Measurements from ENCODE around the gene LCP1.

The LCP1 gene

DNA sequence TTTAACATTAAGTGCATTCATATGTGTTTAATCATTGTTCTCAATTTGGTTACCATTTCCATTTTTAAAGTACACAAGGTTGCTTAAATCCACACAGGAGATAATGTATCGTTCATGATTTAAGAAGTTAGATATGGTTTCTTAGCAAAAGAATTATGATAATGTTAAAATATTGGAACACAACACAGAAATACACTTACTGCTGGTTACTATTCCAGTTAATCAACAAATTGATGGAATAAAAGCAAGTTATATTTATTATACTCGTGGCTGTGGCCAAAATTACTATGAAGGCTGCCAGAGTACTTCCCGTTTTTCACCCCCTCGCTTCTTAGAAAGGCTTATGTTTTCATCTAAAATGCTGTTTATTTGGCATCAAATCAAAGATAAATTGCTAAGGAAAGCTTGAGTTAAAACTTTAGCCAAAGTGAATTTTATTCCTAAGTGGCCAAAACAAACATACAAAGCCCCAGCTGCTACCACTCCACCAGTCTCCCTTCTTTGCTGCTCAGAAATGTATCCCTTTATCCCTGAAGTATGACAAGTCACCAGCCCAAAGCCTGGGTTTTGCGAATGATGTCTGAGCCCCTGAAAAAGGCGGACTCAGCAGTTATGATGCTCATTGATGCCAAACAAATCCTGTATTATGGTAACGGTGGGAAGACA, 27.7 kb downstream of the LCP1 start:
- no peaks in the 10 kb centered on the region for H3K36me3 ChIP-seq (ENCODE audit: control insufficient read depth, low read depth, low read length)
- H3K4me3 ChIP-seq (ENCODE audit: low read length): no peak overlapping the region
- H3K9me3 ChIP-seq (ENCODE audit: control insufficient read depth, low read depth, low read length): no peaks in the 10 kb centered on the region
- H3K27ac ChIP-seq (ENCODE audit: low read length): no peak overlapping the region
- no peak overlapping the region for H3K9ac ChIP-seq (ENCODE audit: low read length)
- no peaks in the 10 kb centered on the region for H3K27me3 ChIP-seq (ENCODE audit: control insufficient read depth, insufficient read depth, low read length)
- H3K4me1 ChIP-seq (ENCODE audit: control insufficient read depth, low read depth, low read length): no peaks in the 10 kb centered on the region

DNA sequence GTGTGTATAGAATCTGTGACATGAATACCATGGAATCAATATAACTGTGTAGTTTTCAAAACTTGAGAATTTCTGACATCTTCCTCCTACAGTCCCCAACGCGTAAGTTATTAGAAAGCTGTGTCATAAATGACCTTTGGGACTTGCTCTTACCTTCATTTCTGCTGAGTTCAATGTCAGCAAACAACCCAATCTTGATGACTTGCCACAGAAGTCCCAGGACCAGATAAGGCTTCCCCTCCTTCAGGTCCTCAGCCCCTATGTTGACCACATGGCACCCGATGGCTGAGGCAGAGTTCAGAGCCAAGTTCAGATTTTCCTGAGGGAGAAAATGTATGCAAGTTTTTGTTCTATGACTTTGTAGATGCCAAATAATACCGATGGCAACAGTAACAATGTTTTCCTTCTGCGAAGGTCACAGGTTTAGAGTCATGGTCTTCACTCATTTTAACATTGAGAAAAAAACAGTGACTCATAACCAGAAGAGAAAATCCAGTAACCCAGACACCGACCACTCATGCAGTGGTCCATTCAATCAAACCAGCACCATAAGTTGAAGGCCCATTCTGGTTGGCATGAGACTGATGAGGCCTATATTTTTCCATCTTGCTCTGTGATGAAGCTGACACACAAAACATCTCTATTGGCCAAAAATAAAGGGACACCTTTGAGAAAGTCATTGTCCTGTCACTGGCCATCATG, 29.2 kb downstream of the LCP1 start:
- Histone ChIP-seq H3K4me1 (ENCODE audit: control insufficient read depth, low read depth, low read length) (no peaks in the 10 kb centered on the region), H3K9ac (ENCODE audit: low read length) (no peak overlapping the region), H3K27ac (ENCODE audit: low read length) (no peak overlapping the region), H3K36me3 (ENCODE audit: control insufficient read depth, low read depth, low read length) (no peaks in the 10 kb centered on the region), H3K9me3 (ENCODE audit: control insufficient read depth, low read depth, low read length) (no peaks in the 10 kb centered on the region), H3K4me3 (ENCODE audit: low read length) (no peak overlapping the region), H3K27me3 (ENCODE audit: control insufficient read depth, insufficient read depth, low read length) (no peaks in the 10 kb centered on the region)

DNA sequence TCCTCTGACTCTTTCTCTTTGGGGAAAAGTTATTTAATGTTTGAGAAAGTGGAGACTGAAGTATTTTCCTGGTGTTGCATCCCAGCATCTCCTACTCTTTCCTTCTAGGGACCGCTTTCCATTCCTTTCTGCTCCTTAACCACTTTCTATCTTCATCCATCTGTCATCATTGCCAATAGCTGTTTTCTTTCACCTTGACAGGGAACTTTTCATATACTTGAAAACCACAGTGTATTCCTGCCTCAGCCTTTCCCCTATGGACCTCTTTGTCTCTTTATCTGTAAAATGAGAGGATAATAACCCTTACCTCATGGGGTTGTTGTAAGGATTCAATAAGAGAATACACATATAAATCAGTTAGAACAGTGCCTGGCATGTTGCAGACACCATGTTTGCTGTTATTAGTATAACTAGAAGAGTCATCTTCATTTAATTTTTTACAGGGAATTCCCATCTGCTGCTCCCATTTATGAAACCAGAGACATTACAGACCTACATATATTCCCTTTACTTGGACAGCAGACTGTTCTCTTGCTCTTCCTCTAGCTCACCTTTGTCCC, 31.8 kb downstream of the LCP1 start:
- no peaks in the 10 kb centered on the region for H3K9me3 ChIP-seq (ENCODE audit: control insufficient read depth, low read depth, low read length)
- no peaks in the 10 kb centered on the region for H3K27me3 ChIP-seq (ENCODE audit: control insufficient read depth, insufficient read depth, low read length)
- H3K9ac ChIP-seq (ENCODE audit: low read length): no peak overlapping the region
- H3K27ac ChIP-seq (ENCODE audit: low read length): no peak overlapping the region
- no peak overlapping the region for H3K4me3 ChIP-seq (ENCODE audit: low read length)
- peaks cover 4% of the 10 kb centered on the region for H3K4me1 ChIP-seq (ENCODE audit: control insufficient read depth, low read depth, low read length)
- H3K36me3 ChIP-seq (ENCODE audit: control insufficient read depth, low read depth, low read length): no peaks in the 10 kb centered on the region

DNA sequence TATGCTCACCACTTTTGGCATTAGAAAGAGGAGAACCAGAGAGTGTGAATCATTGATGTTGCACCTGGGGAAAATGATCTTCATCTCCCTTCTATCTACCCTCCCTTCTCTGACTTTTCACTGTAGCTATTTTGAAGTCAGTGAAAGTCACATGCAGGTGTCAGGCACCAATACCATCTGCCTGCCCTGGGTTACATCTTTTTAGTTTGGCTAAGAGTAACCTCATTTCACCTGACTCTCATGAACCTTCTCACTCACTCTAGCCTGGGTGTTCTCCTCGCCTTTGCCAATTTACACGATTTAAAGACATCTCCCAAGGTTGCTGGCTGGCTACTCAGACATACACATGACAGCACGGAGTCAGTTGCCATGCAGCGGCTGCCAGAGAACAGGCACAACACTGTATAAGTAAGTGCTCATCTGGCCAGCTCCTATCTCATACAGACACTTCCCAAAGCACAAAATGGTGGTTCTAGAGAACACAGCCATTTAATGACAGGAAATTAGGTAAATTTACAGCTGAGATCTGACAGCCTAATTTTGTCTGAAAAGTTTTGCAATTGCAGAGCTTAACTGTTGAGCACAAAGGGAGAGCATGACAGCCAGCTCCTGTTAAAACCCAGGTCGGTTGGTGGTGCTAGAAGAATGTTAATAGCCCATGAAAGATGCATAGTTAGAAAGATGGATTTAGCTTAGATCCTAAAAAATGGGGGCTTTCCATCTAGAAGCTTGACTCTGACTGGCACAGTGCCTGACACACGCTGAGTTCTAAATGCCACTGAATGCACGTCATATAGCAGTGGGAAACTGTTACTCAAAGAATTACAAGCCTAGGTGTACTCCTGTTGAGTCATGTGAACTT, 32.5 kb downstream of the LCP1 start:
- Histone ChIP-seq H3K9me3 (ENCODE audit: control insufficient read depth, low read depth, low read length) (no peaks in the 10 kb centered on the region), H3K27ac (ENCODE audit: low read length) (no peak overlapping the region), H3K36me3 (ENCODE audit: control insufficient read depth, low read depth, low read length) (no peaks in the 10 kb centered on the region), H3K9ac (ENCODE audit: low read length) (no peak overlapping the region), H3K4me1 (ENCODE audit: control insufficient read depth, low read depth, low read length) (peaks cover 4% of the 10 kb centered on the region), H3K27me3 (ENCODE audit: control insufficient read depth, insufficient read depth, low read length) (no peaks in the 10 kb centered on the region), H3K4me3 (ENCODE audit: low read length) (no peak overlapping the region)

DNA sequence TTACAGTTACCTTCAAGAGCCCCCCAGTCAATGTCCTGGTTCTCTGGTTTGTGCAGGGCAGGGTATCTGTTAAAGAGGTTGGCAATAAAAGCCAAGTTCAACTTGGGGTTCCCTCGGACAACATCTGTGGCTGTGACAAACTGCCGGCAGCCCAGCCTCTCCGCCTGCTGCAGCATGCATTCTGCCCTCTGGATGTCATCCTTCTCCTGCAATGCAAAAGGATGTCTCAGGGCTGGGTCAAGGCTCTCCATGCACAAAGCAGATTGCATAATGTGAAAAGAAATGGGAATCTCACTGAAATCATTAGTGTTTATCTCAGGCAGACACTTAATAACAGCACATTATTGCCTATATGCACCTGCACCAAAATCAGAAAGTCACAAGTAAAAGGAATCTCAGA, 35.1 kb downstream of the LCP1 start:
- H3K4me1 ChIP-seq (ENCODE audit: control insufficient read depth, low read depth, low read length): peaks cover 12% of the 10 kb centered on the region
- H3K9me3 ChIP-seq (ENCODE audit: control insufficient read depth, low read depth, low read length): no peaks in the 10 kb centered on the region
- H3K36me3 ChIP-seq (ENCODE audit: control insufficient read depth, low read depth, low read length): no peaks in the 10 kb centered on the region
- no peaks in the 10 kb centered on the region for H3K27me3 ChIP-seq (ENCODE audit: control insufficient read depth, insufficient read depth, low read length)
- no peak overlapping the region for H3K27ac ChIP-seq (ENCODE audit: low read length)
- no peak overlapping the region for H3K4me3 ChIP-seq (ENCODE audit: low read length)
- H3K9ac ChIP-seq (ENCODE audit: low read length): no peak overlapping the region

DNA sequence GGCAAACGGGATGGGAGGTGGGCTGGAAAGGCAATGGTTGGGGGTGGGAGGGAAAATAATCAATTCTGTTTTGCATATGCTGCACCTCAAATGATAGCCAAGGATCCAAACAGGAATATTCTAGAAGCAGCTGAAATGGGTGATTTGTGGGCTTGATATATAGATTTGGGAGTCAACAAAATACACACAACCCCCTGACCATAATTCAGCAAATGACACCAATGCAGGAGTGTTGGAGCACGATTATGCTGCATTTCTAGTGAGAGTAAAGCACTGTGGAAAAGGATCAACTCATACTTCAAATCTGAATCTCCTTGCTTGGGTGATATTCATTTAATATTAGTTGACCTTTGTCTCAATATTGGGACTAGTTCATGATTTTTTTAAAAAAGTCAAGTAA, 36.0 kb downstream of the LCP1 start:
- H3K9ac ChIP-seq (ENCODE audit: low read length): no peak overlapping the region
- no peaks in the 10 kb centered on the region for H3K9me3 ChIP-seq (ENCODE audit: control insufficient read depth, low read depth, low read length)
- no peak overlapping the region for H3K4me3 ChIP-seq (ENCODE audit: low read length)
- H3K4me1 ChIP-seq (ENCODE audit: control insufficient read depth, low read depth, low read length): peaks cover 12% of the 10 kb centered on the region
- no peaks in the 10 kb centered on the region for H3K27me3 ChIP-seq (ENCODE audit: control insufficient read depth, insufficient read depth, low read length)
- no peaks in the 10 kb centered on the region for H3K36me3 ChIP-seq (ENCODE audit: control insufficient read depth, low read depth, low read length)
- H3K27ac ChIP-seq (ENCODE audit: low read length): no peak overlapping the region

DNA sequence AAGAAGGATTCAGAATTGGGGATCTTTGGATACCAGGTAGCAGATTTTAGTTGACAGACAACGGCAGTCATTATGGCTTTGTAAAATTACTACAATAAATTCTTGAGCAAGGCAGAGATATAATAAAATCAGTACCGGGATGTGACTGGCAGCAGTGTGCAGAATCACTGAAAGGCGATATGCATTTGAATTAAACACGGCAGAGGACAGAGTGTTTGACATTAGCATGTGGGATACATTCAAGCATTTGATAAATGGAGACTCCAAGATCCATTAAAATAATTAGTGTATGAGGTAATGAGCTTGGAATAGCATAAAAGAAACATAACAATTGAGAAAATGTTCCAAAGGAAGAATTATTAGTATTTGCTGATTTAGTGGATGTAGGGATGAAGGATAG, 36.8 kb downstream of the LCP1 start:
- H3K27me3 ChIP-seq (ENCODE audit: control insufficient read depth, insufficient read depth, low read length): no peaks in the 10 kb centered on the region
- no peaks in the 10 kb centered on the region for H3K9me3 ChIP-seq (ENCODE audit: control insufficient read depth, low read depth, low read length)
- H3K9ac ChIP-seq (ENCODE audit: low read length): no peak overlapping the region
- H3K4me3 ChIP-seq (ENCODE audit: low read length): no peak overlapping the region
- H3K27ac ChIP-seq (ENCODE audit: low read length): no peak overlapping the region
- no peaks in the 10 kb centered on the region for H3K36me3 ChIP-seq (ENCODE audit: control insufficient read depth, low read depth, low read length)
- H3K4me1 ChIP-seq (ENCODE audit: control insufficient read depth, low read depth, low read length): peaks cover 12% of the 10 kb centered on the region

DNA sequence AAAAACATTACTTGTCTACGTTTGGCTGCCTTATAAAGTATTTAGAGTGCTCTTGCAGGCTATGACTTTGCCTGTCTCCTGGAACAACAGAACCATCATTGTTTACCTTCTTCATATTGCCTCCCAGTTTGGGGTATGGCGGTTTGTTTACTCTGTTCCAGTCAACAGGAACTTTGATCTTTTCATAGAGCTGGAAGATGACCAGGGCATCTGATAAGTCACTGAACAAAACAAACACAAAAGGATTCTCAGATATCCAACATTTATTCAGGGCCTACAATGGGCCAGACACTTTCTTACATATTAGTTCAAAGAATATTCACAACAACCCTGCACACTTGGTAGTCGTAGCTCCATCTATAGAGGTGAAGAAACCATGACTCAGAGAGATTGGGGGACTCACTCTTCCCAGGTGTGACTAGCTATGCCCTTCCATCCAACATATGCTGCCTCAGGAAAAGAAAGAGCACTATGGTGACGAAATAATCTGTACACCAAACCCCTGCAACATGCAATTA, 38.7 kb downstream of the LCP1 start:
- no peak overlapping the region for H3K9ac ChIP-seq (ENCODE audit: low read length)
- H3K4me1 ChIP-seq (ENCODE audit: control insufficient read depth, low read depth, low read length): peaks cover 12% of the 10 kb centered on the region
- no peaks in the 10 kb centered on the region for H3K9me3 ChIP-seq (ENCODE audit: control insufficient read depth, low read depth, low read length)
- no peaks in the 10 kb centered on the region for H3K36me3 ChIP-seq (ENCODE audit: control insufficient read depth, low read depth, low read length)
- no peak overlapping the region for H3K27ac ChIP-seq (ENCODE audit: low read length)
- no peak overlapping the region for H3K4me3 ChIP-seq (ENCODE audit: low read length)
- no peaks in the 10 kb centered on the region for H3K27me3 ChIP-seq (ENCODE audit: control insufficient read depth, insufficient read depth, low read length)

DNA sequence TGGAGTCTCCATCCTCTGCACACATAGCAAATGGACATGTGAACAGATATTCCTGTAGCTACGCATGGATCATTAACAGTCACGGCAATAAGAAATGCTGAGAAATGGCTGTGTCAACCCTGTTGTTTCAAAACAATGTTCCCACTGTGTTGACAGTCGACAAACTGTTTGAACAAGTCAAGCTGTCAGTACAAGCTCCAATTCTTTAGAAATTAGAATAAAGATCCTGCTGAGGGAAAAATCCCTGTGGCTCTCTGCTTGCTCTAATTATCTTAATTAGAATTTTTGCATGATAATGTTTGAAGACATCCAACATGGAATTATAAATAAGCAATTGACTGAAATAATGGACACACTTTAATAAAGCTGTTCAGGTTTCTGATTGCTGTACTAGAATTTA, 39.2 kb downstream of the LCP1 start:
- H3K4me1 ChIP-seq (ENCODE audit: control insufficient read depth, low read depth, low read length): peaks cover 12% of the 10 kb centered on the region
- no peaks in the 10 kb centered on the region for H3K27me3 ChIP-seq (ENCODE audit: control insufficient read depth, insufficient read depth, low read length)
- no peaks in the 10 kb centered on the region for H3K36me3 ChIP-seq (ENCODE audit: control insufficient read depth, low read depth, low read length)
- no peak overlapping the region for H3K27ac ChIP-seq (ENCODE audit: low read length)
- no peaks in the 10 kb centered on the region for H3K9me3 ChIP-seq (ENCODE audit: control insufficient read depth, low read depth, low read length)
- H3K4me3 ChIP-seq (ENCODE audit: low read length): no peak overlapping the region
- no peak overlapping the region for H3K9ac ChIP-seq (ENCODE audit: low read length)

DNA sequence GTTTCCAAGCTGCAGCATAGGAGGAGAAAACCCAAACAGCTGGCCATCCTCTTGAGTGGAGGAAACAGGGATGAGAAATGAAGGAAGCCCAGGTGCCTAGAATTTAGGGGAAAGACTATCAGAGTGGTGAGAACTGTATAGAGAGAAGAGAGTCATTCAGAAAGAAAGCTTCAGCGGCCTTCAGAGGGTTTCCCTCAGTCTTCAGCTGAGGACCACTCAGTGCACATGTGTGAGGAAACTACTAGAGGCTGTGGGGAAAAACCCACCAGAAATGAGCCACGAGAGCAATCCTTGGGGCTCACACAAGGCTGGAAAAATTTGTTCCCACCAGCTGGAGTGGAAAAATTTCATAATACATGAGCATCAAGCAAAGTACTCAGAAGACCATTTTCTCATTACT, 41.9 kb downstream of the LCP1 start:
- Histone ChIP-seq H3K4me1 (ENCODE audit: control insufficient read depth, low read depth, low read length) (peaks cover 12% of the 10 kb centered on the region), H3K27ac (ENCODE audit: low read length) (no peak overlapping the region)

DNA sequence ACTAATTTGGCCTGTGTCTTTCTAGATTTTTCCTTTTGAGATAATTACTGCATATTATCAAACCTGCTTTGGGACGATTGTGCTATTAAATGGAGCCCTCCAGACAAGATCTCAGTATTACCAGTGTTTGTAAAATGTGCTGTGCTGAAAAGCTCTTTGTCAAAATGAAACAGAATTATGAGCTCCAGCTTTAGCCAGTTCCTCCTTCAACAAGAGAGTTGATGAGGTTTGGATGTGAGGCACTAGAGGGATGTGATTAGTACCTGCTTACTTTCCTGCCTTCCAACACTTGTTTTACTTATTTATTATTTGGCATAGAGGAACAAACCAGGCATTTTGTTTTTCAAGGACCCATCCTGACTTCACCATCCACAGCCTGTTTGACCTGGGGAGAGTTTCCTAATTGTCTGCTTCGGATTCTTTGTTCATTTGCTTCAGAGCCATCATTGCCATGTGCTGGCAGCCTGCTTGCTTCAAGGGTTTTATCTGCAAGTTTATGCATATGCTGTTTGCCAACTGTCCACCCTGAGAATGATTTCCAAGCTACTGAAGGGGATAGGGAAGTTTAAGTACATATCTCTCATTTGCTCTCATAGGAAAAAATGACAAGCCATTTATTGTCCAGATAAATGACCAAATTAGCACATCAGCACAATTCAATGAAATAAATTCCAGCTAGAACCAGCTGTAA, 44.2 kb downstream of the LCP1 start:
- H3K27ac ChIP-seq (ENCODE audit: low read length): no peak overlapping the region
- no peak overlapping the region for H3K9ac ChIP-seq (ENCODE audit: low read length)
- no peaks in the 10 kb centered on the region for H3K9me3 ChIP-seq (ENCODE audit: control insufficient read depth, low read depth, low read length)
- no peak overlapping the region for H3K4me3 ChIP-seq (ENCODE audit: low read length)
- H3K27me3 ChIP-seq (ENCODE audit: control insufficient read depth, insufficient read depth, low read length): no peaks in the 10 kb centered on the region
- H3K4me1 ChIP-seq (ENCODE audit: control insufficient read depth, low read depth, low read length): peaks cover 8% of the 10 kb centered on the region
- H3K36me3 ChIP-seq (ENCODE audit: control insufficient read depth, low read depth, low read length): no peaks in the 10 kb centered on the region

More for the DNA sequence above, 41.9 kb downstream of the LCP1 start:
- Histone ChIP-seq H3K9ac (ENCODE audit: low read length) (no peak overlapping the region), H3K27me3 (ENCODE audit: control insufficient read depth, insufficient read depth, low read length) (no peaks in the 10 kb centered on the region), H3K36me3 (ENCODE audit: control insufficient read depth, low read depth, low read length) (no peaks in the 10 kb centered on the region), H3K4me3 (ENCODE audit: low read length) (no peak overlapping the region), H3K9me3 (ENCODE audit: control insufficient read depth, low read depth, low read length) (no peaks in the 10 kb centered on the region)

Measured in iPS-18a (cell line).